Endothelial cell of hepatic sinusoid (primary cell): ENCODE data around the gene PREX1.

Source experiments
- in situ Hi-C: cut with HindIII; loops from 2 replicates; pipeline ENCODE4 v1.10.0; 2017; ENCODE audit warnings: low sequenced_read_pairs

Gene PREX1

DNA sequence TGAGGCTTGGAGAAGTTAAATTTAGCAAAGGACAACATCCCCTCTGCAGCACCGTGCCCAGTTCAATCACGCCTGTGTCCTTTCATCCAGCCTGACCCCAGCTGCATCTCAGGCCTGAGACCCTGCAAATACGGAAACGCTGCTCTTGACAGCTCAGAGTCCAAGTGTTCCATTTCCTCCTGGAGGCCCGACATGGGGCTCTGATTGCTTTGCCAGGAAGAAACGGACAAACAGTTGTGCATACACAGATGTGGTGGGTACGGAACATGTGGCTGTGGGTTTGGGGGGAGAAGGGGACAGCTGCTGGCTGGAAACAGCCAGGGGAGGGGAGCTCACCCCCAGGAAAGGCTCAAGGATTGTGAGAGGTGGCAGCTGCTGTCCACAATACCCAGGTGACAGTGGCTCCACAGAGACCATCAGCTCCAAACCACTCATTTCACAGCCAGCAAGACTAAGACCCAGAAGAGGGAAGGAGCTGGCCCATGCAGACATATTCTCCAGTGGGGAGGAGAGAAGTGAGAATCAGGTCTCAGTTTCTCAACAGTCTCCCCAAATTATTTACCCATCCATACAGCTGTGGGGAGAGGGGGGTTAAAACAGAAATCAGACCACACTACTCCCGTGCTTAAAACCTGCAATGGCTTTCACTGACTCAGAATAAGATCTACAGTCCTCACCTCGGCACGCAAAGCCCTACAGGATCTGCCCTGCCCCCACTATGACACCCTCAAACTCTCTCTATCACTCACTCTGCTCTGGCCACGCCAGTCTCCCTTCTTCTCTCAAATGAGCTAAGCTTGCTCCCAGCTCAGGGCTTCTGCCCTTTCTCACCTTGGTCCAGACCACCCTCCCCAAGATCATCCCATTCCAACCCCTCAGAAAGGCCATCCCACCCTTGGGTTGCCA lies 89.1 kb downstream of the PREX1 start:
- in situ Hi-C loops, result no loop called here

DNA sequence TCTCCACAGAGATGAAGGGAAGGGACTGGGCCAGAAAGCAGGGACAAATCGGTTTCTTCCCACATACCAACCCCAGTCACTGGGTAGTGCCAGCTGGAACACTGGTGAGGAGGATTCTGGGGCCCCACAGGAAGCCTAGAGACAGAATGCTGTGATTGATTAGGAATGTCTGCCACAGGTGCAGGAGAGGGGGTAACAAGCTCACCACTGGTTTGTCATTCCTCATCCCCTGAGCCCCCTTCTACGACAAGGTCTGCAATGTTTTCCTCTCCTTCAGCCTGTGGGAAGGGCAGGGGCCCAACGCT lies 89.8 kb downstream of the PREX1 start:
- in situ Hi-C loops, result no loop called here

DNA sequence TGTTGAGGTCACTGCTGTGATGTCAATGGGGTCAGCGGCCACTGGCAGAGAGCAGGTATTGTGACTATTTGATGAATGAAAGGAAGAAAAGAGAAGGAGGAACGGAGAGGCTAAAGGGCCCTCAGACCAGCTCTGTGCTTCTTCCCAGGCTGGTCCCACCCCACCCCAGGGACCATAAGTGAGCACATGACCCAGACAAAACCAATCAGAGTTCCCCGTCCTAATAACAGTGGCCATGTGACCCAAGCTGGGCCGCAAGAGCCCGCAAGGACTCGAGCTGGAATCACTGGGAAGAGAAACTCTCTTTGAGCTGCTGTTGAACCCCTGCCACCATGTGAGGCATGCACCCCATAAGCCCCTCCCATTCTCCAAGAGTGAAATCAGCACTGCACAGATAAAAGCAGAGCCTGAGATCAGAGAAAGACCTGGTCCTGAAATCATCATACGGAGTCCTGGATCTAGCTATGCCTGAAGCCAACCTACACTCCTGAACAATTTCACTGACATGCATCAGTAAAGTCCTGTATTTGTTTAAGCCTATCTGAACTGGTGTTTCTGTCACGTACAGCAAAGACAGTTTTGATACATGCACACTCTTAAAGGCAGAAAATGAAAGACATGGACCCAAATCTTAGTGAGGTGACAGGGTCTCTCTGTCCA lies 90.2 kb downstream of the PREX1 start:
- in situ Hi-C loops, result no loop called here

DNA sequence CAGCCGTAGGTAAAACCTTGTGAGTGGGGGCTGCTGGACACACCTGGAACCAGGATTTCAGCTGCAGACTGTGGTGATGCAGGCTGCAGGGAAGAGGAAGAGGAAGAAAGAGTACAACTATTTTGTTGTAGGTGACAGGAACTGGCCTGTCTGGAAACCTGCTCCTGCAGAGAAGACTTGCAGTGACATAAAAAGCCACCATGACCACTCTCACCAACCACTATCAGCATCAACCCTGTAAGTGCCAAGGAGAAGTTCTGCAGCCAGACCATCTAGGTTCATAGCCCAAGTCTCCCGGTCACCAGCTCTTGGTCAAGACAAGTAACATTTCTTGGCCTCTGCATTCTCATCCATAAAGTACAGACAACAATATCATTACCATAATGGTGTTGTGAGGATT lies 91.2 kb downstream of the PREX1 start:
- in situ Hi-C loops, result no loop called here

DNA sequence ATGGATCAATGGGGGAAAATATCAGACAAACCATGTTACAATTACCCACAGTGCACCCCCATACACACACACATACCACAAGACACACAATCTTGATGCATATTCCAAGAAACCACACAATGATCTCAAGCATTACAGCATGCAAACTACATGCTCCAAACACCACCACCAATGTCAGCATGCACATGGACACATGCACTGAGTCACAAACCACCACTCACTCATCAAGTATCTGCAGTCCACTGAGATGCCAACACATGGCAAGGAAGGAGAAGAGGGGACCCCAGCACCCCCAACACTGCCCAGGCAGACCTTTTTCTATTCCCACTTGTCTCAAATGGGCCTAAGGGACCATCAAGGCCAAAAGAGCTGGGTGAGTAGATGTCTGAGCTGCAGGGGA lies 91.6 kb downstream of the PREX1 start:
- in situ Hi-C loops, result no loop called here

DNA sequence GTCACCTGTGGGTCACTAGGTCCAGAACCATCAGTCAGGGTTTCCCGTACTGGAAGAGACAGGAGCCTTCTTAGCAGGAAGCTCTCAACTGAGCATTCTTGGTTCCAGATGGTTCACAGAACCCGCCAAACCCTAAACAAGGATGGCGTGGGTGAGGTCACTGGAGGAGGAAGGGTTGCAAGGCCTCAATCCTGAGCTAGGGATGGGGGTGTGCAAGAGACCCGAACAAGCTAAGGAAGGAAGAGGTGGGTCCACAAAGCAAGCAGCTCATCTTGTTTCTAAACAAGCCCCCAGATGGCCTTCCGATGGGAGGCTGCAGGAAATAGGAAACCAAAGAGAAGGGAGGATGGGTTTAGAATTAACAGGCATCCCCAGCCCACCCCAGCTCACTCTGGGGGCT lies 92.7 kb downstream of the PREX1 start:
- in situ Hi-C loops, result no loop called here

DNA sequence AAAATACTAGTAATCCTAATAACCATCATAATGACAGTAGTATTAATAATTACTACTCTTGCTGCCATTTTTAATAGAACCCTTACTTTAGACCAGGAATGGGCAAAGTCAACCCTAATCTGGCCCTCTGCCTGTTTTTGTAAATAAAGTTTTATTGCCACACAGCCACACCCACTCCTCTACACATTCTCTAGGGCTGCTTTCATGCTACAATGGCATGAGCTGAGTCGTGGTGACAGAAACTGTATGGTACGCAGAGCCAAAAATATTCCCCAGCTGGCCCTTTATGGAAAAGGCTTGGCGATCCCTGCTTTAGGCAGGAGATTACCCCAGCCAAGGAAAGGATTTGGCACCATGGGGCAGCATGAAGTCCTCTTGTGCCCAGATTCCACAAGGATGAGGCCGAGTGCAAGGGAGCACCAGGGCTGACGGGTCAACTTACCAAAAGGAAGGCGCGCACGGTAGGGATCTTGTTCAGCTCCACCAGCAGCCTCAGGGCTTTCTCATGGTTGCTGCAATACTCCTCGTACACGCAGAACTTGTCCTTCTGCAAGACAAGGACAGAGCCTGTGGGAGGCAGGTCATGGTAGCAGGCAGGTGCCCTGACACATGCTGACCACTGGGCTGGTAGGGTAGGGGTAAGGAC lies 93.6 kb downstream of the PREX1 start:
- in situ Hi-C loops, result loop anchor here (5.0 kb wide), 1 partner anchor 52 kb away; no protein-coding TSS in a partner anchor

DNA sequence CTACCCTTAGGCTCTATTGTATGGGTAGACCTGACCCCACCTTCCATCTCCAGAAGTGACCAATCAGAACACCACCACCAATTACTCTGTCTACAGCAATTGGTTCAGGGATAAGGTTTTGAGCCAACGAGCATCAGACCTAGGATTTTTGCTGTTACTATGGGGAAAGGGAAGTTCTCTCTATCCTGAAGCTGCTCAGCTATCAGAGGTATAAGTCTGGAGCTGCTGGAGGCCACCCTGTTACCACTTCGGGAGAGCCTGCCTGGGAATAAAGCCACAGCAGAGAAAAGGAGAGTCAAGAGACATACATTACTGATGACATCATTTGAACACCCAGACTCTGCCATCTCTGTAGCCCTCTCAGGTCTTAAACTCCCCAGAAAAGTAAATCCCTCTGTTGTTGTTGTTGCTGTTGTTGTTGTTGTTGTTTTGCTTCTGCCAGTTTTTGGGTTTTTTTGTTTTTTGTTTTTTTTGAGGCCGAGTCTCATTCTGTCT lies 94.5 kb downstream of the PREX1 start:
- in situ Hi-C loops, result loop anchor here (5.0 kb wide), 1 partner anchor 51 kb away; no protein-coding TSS in a partner anchor

DNA sequence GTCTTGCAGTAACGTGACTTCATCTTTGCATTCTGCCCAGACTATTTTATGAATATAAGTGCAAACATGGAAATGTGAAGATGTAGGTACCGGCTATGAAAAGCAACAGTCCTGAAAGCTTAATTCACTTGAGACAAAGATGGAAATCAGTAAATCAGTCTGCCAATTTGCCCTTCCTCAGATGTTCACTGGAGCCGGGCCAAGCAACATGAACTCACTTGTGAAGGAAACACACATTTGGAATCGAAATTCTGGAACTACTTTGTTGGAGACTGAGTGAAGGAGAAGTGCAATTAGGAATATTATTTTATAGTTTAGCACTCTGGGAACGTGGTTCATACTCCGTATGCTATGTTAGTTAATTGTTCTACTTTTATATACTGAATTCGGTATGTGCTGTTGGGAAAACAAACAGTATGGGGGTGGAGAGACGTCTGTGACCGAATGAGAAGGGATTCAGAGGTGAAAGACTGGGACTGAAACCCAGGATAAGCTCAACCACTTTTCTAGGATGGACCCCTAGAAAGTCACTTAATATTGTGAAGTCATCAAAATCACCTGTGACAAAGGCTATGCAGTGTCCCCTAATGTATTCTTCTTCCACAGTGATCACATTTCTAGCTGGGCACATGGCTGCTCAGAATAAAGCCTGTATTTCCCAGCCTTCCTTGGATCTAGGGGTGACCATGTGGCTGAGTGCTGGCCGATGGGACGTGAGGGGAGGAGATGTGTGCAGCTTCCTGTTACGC lies 95.5 kb downstream of the PREX1 start:
- in situ Hi-C loops, result loop anchor here (5.0 kb wide), 1 partner anchor 50 kb away; no protein-coding TSS in a partner anchor

DNA sequence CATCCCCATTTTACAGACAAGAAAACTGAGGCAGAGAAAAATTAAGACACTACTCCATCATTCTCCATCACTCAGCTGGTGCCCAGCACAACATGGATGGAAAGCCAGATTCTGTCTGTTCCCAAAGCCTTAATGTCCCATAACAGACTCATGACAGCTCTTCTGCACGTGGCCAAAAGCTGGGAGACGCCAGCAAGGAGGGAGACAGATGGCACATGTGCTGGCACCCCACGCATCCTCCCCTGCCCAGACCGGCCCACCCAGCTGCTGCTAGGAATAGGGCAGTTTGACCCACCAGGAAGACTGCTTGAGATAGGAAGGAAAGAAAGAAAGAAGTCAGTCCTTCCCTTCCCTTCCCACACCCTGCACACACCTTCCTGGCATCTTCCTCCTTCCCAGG lies 96.3 kb downstream of the PREX1 start:
- in situ Hi-C loops, result loop anchor here (5.0 kb wide), 1 partner anchor 49 kb away; no protein-coding TSS in a partner anchor

DNA sequence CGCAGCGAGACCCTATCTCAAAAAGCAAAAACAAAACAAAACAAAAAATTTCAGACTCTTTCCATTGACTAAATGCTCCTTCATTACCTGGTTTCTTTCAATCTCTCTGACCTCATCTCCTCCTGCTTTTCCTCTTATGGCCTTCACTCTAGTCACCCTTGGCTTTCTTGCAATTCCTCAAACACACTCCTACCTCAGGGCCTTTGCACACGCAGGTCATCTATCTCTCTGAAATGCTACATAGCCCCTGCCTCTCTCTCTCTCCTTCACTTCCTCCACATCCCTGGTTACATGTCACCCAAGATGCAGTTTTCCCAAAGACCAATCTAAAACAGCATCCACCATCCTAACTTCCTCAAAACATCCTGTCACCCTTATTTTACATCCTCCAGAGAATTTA lies 96.8 kb downstream of the PREX1 start:
- in situ Hi-C loops, result loop anchor here (5.0 kb wide), 1 partner anchor 49 kb away; no protein-coding TSS in a partner anchor

DNA sequence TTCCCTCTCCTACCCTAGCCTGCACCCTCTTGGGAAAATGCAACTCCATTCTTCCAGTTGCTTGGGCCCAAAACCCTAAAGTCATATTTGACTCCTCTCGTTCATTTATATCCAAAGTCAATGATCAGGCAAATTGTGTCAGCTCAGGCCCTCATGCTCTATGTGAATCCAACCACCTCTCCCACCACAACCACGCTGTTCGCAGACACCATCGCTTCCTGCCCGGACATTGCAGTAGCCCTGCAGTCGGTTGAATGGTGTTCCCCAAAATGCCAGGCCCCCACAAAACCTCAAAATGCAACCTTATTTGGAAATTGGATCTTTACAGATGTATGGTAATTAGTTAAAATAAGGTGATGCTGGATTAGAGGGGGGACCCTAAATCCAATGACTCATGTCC lies 98.3 kb downstream of the PREX1 start:
- in situ Hi-C loops, result no loop called here

DNA sequence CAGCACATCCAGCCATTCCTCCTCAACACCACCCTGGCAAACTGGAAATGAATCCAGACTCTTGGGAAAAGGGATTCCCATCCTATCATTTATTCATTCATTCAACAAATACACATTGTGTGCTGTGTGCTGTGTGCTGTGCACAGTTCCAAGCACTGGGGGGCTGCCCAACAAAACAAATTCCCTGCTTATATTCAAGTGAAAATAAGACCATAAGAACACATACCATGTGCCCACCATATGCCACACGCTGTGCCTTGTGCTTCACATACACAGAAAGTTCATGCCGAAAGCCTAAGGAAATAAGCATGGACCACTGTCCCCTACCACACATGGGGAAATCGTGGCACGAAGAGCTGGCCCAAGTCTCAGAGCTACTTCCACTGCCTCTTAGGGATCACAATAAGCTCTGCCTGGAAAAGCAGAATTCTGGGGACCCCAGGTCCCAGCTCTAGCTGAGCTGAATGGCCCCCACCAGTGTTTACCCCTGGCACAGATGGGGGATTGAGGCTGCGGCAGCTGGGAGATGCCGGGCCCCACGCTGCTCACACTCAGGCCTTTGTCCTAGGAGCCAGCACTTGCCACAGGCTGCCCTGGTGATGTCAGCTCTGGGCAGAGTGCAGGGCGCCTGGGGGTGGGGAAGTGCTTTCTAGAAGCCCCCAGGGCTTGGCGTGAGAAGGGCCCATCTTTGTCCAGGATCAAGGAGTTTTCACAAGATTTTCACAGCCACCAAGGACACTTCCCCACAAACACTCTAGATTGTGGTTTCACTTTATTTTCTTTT lies 99.6 kb downstream of the PREX1 start:
- in situ Hi-C loops, result no loop called here

DNA sequence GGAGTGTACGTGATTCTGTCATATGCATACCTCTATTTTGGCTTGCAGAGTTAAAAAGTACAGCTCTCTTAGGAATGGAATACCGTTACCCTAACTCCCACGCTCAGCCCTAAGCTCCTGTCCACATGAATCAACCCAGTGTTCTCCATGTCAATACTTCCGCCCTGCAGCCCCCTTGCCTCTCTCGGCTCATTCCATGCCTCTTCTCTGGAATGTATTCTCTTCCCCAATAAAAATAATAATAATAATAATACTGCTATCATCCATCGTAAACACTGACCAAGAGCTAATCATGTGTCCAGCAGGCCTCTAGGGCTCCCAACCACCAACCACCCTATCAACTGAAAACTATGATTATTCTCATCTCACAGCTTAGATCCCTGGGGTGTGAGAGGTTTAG lies 100.6 kb downstream of the PREX1 start:
- in situ Hi-C loops, result no loop called here

DNA sequence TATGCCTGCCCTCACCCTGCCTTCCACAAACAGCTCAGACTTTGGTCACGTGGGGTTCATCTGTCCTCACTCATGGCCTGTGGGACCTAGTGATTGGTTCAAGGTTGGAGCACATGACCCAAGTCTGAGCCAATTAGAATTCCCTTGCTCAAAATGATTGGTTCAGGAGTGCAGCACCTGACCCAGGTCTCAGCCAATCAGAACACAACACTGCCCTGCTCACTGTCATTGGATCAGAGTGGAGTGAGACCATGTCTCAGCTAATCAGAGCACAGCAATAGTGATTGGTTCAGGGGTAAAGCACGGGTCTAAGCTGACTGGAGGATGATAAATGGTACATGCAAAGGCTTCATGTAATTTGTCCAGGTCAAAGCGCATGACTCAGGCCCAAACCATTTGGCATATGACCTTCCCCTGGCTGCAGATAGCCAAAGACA lies 102.2 kb downstream of the PREX1 start:
- in situ Hi-C loops, result no loop called here

DNA sequence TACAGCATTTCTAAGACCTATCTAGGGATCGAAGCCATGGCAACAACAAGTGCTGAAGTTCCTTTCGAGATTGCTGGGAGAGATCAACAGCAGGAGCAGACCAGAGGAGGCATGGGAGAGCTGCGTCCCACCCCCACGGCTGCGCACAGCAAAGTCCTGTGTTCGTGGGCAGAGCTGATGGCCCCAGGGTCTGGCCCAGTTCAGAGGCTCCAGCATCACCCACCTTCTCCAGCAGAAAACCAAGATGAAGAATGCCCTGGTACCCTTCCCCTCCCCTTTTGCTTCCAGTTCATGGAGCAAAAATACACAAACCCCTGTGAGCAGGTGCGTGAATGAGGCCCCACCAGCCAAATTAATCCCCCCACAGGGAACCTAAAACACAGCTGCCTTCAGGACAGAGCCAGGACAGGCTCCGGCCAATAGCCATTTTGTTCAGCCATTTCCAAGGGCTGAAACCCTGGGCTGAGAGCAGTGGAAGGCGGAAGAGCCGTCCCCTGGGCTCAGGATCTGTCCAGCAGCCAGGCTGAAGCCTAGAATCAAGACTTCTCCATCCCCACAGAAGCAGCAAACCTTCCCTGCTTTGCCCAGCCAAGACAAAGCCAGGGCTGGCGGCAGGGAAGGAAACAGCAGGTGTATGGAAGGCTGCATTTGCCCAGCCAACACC lies 102.8 kb downstream of the PREX1 start:
- in situ Hi-C loops, result no loop called here

DNA sequence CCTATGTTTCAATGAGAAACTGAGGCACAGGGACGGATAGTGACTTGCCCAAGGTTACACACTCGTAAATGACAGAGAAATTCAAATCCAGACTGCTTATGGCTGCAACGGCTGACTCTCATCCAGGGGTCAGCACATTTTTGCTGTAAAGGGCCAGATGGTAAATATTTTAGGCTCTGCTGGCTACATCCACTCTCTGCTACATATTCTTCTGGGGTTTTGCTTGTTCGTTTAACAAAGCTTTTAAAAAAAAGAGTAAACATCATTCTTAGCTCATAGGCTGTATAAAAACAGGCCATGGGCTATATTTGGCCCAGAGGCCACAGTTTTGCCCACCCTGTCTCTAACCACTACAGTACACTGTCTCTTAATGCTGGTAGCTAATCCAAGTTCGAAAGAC lies 103.4 kb downstream of the PREX1 start:
- in situ Hi-C loops, result no loop called here

DNA sequence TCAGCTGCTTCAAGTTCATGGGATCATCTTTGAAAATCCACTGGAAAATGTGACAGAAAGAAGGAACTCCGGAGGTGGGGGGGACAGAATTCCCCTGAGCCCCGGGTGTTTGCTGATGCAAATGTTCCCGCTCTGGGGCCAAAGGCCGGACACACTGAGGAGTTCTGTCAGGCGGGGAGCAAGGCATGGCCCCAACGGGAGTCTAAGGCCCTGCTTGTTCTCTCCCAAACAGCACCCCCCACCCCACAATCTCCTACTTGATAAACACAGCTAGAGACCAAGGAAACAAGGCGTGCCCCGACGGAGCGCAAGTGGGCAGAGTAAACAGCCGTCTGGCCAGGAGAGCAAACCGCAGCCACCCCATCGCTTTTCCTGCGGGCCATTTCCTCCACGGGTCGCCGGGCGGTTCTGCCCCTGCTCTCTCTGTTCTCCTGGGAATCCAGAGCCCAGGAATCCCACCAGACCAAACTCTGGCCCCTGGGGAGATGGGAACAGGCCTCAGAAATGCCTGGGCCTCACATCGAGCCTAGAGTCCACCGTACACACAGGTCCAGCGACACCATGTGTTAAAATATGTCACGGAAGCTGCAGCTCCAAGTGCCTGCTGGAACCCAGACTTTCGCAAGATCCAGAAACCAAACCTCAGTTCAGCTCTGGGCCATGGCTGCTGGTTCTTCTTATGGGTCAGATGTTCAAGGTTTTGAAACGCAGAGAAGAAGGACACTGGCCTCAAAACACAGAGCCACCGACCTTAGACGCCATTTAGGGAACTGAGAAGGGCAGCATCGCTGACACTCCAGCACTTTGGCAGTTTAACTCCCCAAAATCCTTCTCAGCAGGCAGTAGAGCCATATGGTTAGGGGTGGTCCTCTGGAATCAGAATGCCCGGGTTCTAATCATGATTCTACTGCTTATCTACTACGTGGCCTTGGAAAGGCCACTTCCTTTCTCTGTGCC lies 104.2 kb downstream of the PREX1 start:
- in situ Hi-C loops, result no loop called here
